GM13976 (cell line): Measurements from ENCODE around the gene ZSCAN26.
"Not testable (repeated sequence)": the region's sequence is repeated elsewhere in the genome, so short reads cannot be mapped to it uniquely, and the experiment has no call there.

Experiments used
- DNase-seq: peaks from one replicate; pipeline ENCODE4 v3.0.0; 2012; ENCODE audit warnings: low spot score
- CTCF ChIP-seq: IDR thresholded peaks from 2 replicates; pipeline ENCODE4 v1.5.1; 2012; ENCODE audit warnings: borderline replicate concordance, mild to moderate bottlenecking; ENCODE audit not compliant: insufficient read depth; ENCODE audit errors: extremely low read depth, missing control alignments, control extremely low read depth
- in situ Hi-C: fragments of 300-500 bp; cut with MboI; formaldehyde crosslinking; loops from one replicate; pipeline ENCODE4 v1.12.0; 2022; ENCODE audit warnings: low sequenced_read_pairs, mixed read lengths, inconsistent platforms; ENCODE audit not compliant: unreplicated experiment

The ZSCAN26 gene

GRCh38 chr6:28312939-28313338, 46.0 kb downstream of the ZSCAN26 start:
- DNase-seq = no peak
- in situ Hi-C loops = no loop called here
- TF ChIP-seq CTCF = no peak

DNA sequence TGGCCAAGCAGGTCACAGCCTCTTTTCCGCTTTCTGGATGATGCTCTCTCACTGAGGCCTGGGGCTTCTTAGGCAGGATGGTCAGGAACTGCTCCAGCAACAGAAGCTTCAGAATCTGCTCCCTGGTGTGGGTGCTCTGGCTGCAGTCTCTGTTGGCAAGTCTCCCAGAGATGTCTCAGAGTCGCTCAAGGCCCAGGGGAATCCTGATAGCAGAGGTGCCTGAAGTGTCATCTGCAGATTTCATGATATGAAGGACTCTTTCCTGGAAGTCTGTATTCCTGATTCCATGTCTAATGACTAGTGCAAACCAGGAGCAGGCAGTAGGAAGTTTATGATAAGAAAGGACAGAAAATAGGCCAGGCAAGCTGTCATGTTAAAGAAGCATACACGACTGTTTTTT, 48.7 kb downstream of the ZSCAN26 start:
- no peak for TF ChIP-seq CTCF
- in situ Hi-C loops = no loop called here
- no peak for DNase-seq

DNA sequence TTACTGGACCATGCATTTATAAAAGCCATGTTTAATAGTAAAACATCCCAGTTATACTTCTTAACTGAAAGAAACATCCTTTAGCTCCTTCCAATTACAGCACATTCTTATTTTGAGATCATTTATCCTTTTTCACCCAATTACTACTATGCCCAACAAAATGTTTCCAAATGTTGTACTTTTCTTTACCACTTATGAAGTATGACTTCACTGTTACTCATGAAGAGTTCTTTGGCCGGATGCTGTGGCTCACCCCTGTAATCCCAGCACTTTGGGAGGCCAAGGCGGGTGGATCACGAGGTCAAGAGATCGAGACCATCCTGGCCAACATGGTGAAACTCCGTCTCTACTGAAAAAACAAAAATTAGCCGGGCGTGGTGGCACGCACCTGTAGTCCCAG, 50.9 kb downstream of the ZSCAN26 start:
- in situ Hi-C loops, DNase-seq: not testable (repeated sequence)

DNA sequence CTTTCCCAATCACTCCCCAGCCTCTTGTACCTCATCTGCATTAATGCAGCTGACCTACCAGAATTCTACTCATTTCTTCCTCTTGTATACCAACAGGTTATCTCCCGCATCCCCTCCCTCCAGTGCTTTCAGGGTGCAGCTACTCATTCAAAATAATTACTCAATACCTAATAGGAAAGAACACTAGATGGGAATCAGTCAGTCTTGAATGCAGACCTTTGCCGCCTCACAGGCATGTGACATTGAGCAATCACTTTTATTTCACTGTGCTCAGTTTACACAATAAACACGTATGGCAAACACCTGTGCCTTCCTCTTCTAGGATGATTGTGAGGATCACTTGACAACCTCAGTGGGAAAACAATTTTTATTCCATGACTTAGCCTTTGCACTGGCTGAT, 55.7 kb downstream of the ZSCAN26 start:
- in situ Hi-C loops = no loop called here
- no peak for DNase-seq
- TF ChIP-seq CTCF = no peak

- in situ Hi-C loops = no loop called here
- DNase-seq = no peak
- TF ChIP-seq CTCF = no peak
These were observed 57.0 kb downstream of the ZSCAN26 start for GRCh38 chr6:28323813-28324424.

DNA sequence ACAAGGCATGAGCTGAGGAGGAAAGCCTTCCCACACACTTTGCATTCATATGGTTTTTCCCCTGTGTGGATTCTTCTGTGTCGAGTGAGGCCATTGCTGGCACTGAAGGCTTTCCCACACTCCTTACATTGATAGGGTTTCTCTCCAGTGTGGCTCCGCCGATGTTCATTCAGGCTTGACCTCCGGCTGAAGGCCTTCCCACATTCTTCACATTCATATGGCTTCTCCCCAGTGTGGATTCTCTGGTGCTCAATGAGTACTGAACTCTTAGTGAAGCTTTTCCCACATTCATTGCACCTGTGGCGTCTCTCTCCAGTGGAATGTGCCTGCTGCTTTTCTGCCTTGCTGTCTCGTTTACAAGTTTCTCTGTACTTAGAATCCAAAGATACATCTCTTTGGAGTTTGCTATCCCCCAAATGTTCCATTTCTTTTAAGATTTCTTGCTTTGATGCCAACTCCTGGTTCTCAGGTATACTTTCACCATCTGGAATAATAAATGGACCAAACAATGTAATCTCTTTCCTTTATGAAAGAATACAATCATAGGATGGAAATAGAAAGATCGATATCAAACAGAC, 59.5 kb downstream of the ZSCAN26 start:
- TF ChIP-seq CTCF = no peak
- in situ Hi-C loops = no loop called here
- no peak for DNase-seq
